H9 (cell line): ENCODE data around the gene POLR2L. TPM values are rescaled to one million over a fixed set of nuclear protein-coding genes. Genes with fewer than 3 reads are reported as not detected.

Source experiments
- DNase-seq: peaks from one replicate; pipeline ENCODE4 v3.0.0-alpha.2; 2017
- H2AFZ ChIP-seq: one replicate; pipeline ENCODE4 v1.6.1; 2013; ENCODE audit warnings: mild to moderate bottlenecking, low read length, control low read depth, moderate library complexity
- H2AK5ac ChIP-seq: 2 replicates; pipeline ENCODE4 v1.6.1; 2013; ENCODE audit warnings: low read length, control low read depth, mixed read lengths; ENCODE audit not compliant: insufficient read length
- H2BK120ac ChIP-seq: one replicate; pipeline ENCODE4 v1.6.1; 2013; ENCODE audit warnings: low read depth, mild to moderate bottlenecking, low read length, control low read depth, inconsistent platforms; ENCODE audit not compliant: poor library complexity, severe bottlenecking
- H2BK12ac ChIP-seq: 2 replicates; pipeline ENCODE4 v1.6.1; 2013; ENCODE audit warnings: low read length, control low read depth, mixed read lengths, low read depth; ENCODE audit not compliant: insufficient read length
- H2BK15ac ChIP-seq: 2 replicates; pipeline ENCODE4 v1.6.1; 2013; ENCODE audit warnings: low read depth, low read length, control low read depth
- H2BK20ac ChIP-seq: one replicate; pipeline ENCODE4 v1.6.1; 2013; ENCODE audit warnings: low read depth, mild to moderate bottlenecking, low read length, control low read depth, inconsistent platforms; ENCODE audit not compliant: poor library complexity, severe bottlenecking
- H2BK5ac ChIP-seq: 2 replicates; pipeline ENCODE4 v1.6.1; 2013; ENCODE audit warnings: low read length, control low read depth, mixed read lengths; ENCODE audit not compliant: insufficient read length
- H3K14ac ChIP-seq: 2 replicates; pipeline ENCODE4 v1.6.1; 2013; ENCODE audit warnings: low read length, control low read depth; ENCODE audit not compliant: insufficient read depth
- H3K18ac ChIP-seq: 2 replicates; pipeline ENCODE4 v1.6.1; 2013; ENCODE audit warnings: low read depth, mild to moderate bottlenecking, mixed read lengths, low read length, control low read depth; ENCODE audit not compliant: insufficient read length
- H3K23ac ChIP-seq: 2 replicates; pipeline ENCODE4 v1.6.1; 2013; ENCODE audit warnings: low read length, control low read depth, mixed read lengths, low read depth; ENCODE audit not compliant: insufficient read length
- H3K23me2 ChIP-seq: 2 replicates; pipeline ENCODE4 v1.6.1; 2013; ENCODE audit warnings: low read depth, mild to moderate bottlenecking, mixed read lengths, low read length, control low read depth; ENCODE audit not compliant: insufficient read length, poor library complexity, severe bottlenecking
- H3K27ac ChIP-seq: 2 replicates; pipeline ENCODE4 v1.5.1; 2013; ENCODE audit warnings: low read length, control low read depth, mixed read lengths, low read depth; ENCODE audit not compliant: insufficient read length
- H3K27me3 ChIP-seq: 2 replicates; pipeline ENCODE4 v1.6.1; 2013; ENCODE audit warnings: low read length, control low read depth, inconsistent platforms; ENCODE audit not compliant: insufficient read depth
- H3K4ac ChIP-seq: 2 replicates; pipeline ENCODE4 v1.6.1; 2013; ENCODE audit warnings: low read depth, mild to moderate bottlenecking, control low read depth, inconsistent platforms, low read length, moderate library complexity
- H3K4me1 ChIP-seq: 2 replicates; pipeline ENCODE4 v1.6.1; 2013; ENCODE audit warnings: low read length, control low read depth, inconsistent platforms; ENCODE audit not compliant: insufficient read depth
- H3K4me2 ChIP-seq: 2 replicates; pipeline ENCODE4 v1.6.1; 2013; ENCODE audit warnings: low read length, control low read depth, mixed read lengths; ENCODE audit not compliant: insufficient read length, insufficient read depth
- H3K56ac ChIP-seq: 2 replicates; pipeline ENCODE4 v1.6.1; 2013; ENCODE audit warnings: low read depth, mild to moderate bottlenecking, mixed read lengths, low read length, control low read depth; ENCODE audit not compliant: insufficient read length
- H3K79me1 ChIP-seq: 2 replicates; pipeline ENCODE4 v1.6.1; 2013; ENCODE audit warnings: low read depth, mild to moderate bottlenecking, moderate library complexity, low read length, control low read depth, inconsistent platforms; ENCODE audit not compliant: insufficient read depth, poor library complexity, severe bottlenecking
- H3K79me2 ChIP-seq: 2 replicates; pipeline ENCODE4 v1.6.1; 2013; ENCODE audit warnings: low read length, control low read depth, inconsistent platforms; ENCODE audit not compliant: insufficient read depth
- H3K9ac ChIP-seq: 2 replicates; pipeline ENCODE4 v1.6.1; 2013; ENCODE audit warnings: low read length, control low read depth, mixed read lengths; ENCODE audit not compliant: insufficient read length; ENCODE audit errors: extremely low read depth
- H3K9me3 ChIP-seq: one replicate; pipeline ENCODE4 v1.6.1; 2013; ENCODE audit warnings: low read depth, low read length, inconsistent platforms; ENCODE audit not compliant: control insufficient read depth
- H3T11ph ChIP-seq: one replicate; pipeline ENCODE4 v1.6.1; 2013; ENCODE audit warnings: mild to moderate bottlenecking, low read length, control low read depth, inconsistent platforms
- H4K20me1 ChIP-seq: one replicate; pipeline ENCODE4 v1.6.1; 2013; ENCODE audit not compliant: control insufficient read depth, insufficient read length, insufficient read depth
- H4K5ac ChIP-seq: 2 replicates; pipeline ENCODE4 v1.6.1; 2013; ENCODE audit warnings: low read depth, mild to moderate bottlenecking, mixed read lengths, low read length, control low read depth; ENCODE audit not compliant: insufficient read length
- H4K8ac ChIP-seq: replicated peaks from 2 replicates; pipeline ENCODE4 v1.6.1; 2013; ENCODE audit warnings: low read length, control low read depth, mixed read lengths, low read depth; ENCODE audit not compliant: insufficient read length
- H4K91ac ChIP-seq: 2 replicates; pipeline ENCODE4 v1.6.1; 2013; ENCODE audit warnings: low read depth, mild to moderate bottlenecking, moderate library complexity, mixed read lengths, low read length, control low read depth; ENCODE audit not compliant: insufficient read length
- H3K27ac Mint-ChIP-seq, 3 experiments: 2 replicates in 2 of 3; 3 replicates in 1 of 3; pipeline ENCODE4 v1.8.0; 2020 to 2021; ENCODE audit warnings: mixed read lengths in 3 of 3, mild to moderate bottlenecking in 1 of 3, moderate library complexity in 1 of 3
- H3K27me3 Mint-ChIP-seq: 2 replicates; pipeline ENCODE4 v1.8.0; 2021; ENCODE audit warnings: low read depth, mild to moderate bottlenecking, moderate library complexity, mixed read lengths
- H3K36me3 Mint-ChIP-seq, 3 experiments: 2 replicates in 2 of 3; 3 replicates in 1 of 3; pipeline ENCODE4 v1.8.0; 2020 to 2021; ENCODE audit warnings: low read depth in 3 of 3, mixed read lengths in 3 of 3; ENCODE audit not compliant: insufficient read depth in 1 of 3
- H3K4me1 Mint-ChIP-seq, 2 experiments: 2 replicates each; pipeline ENCODE4 v1.8.0; 2020; ENCODE audit warnings: mixed read lengths in 2 of 2
- H3K4me3 Mint-ChIP-seq, 2 experiments: 2 replicates in 1 of 2; 3 replicates in 1 of 2; pipeline ENCODE4 v1.8.0; 2020 to 2021; ENCODE audit warnings: mild to moderate bottlenecking in 2 of 2, mixed read lengths in 2 of 2, moderate library complexity in 1 of 2
- H3K9me3 Mint-ChIP-seq, 2 experiments: 2 replicates in 1 of 2; 3 replicates in 1 of 2; pipeline ENCODE4 v1.8.0; 2020; ENCODE audit warnings: mild to moderate bottlenecking in 2 of 2, mixed read lengths in 2 of 2, moderate library complexity in 1 of 2
- CTCF ChIP-seq: fragments of 200-600 bp; sonication (generic); conservative IDR thresholded peaks from 3 replicates; pipeline ENCODE4 v1.8.0; 2021; ENCODE audit warnings: antibody characterized with exemption, mild to moderate bottlenecking
- WGBS: extraction: QIAGEN DNeasy Blood & Tissue Kit; methylation state at CpG from one replicate; pipeline ENCODE4 v1.1.7; 2013; ENCODE audit warnings: missing lambda C conversion rate, low lambda C conversion rate, mixed read lengths; ENCODE audit not compliant: insufficient read length; ENCODE audit errors: extremely low coverage; 5-methylcytosine and 5-hydroxymethylcytosine counted together
- total RNA-seq: library from RNA; stranded (reverse); gene quantifications from 2 replicates; pipeline ENCODE4 v1.2.1, GENCODE V29; 2021

The POLR2L gene
- total RNA-seq, 1 experiment from 2014 or later = 135 TPM

GRCh38 chr11:803770-804598 lies 38.3 kb downstream of the POLR2L start:
- no peak overlapping the region for H4K5ac ChIP-seq
- no CpG with 5 or more reads among the region's 26 CpGs for WGBS
- no peak overlapping the region for H3K18ac ChIP-seq
- H3K9ac ChIP-seq = no peak overlapping the region
- no peak overlapping the region for H3K23ac ChIP-seq
- H3K27ac Mint-ChIP-seq = no peak overlapping the region
- no peaks in the 10 kb centered on the region for H3K9me3 Mint-ChIP-seq
- H3K79me2 ChIP-seq = no peaks in the 10 kb centered on the region
- H3K4me1 Mint-ChIP-seq = peaks cover 11 to 19% of the 10 kb centered on the region in 2 experiments
- no peak for TF ChIP-seq CTCF
- peak overlapping the region; percentile 64 to 79 for H3K4me3 Mint-ChIP-seq
- no peaks in the 10 kb centered on the region for H3K27me3 Mint-ChIP-seq
- peak overlapping the region; percentile 56 for H3K4me2 ChIP-seq
- H3K56ac ChIP-seq = no peak overlapping the region
- no peak overlapping the region for H3T11ph ChIP-seq
- no peaks in the 10 kb centered on the region for H3K27me3 ChIP-seq
- H3K9me3 ChIP-seq = no peaks in the 10 kb centered on the region
- no peaks in the 10 kb centered on the region for H3K4me1 ChIP-seq
- H4K20me1 ChIP-seq = no peaks in the 10 kb centered on the region
- no peak overlapping the region for H4K91ac ChIP-seq
- no peak overlapping the region for H2BK15ac ChIP-seq
- H3K79me1 ChIP-seq = no peaks in the 10 kb centered on the region
- no peak overlapping the region for H3K14ac ChIP-seq
- no peak overlapping the region for H2AK5ac ChIP-seq
- no peak overlapping the region for H2BK5ac ChIP-seq
- no peak overlapping the region for H3K27ac ChIP-seq
- H3K23me2 ChIP-seq = peaks cover 11% of the 10 kb centered on the region
- DNase-seq = no peak
- peaks cover 2 to 8% (median 8%) of the 10 kb centered on the region in 3 experiments; a peak in 5 of 7 replicates for H3K36me3 Mint-ChIP-seq
- no peak overlapping the region for H4K8ac ChIP-seq
- H2BK12ac ChIP-seq = no peak overlapping the region
- no peak overlapping the region for H2BK20ac ChIP-seq
- H3K4ac ChIP-seq = no peak overlapping the region
- no peak overlapping the region for H2BK120ac ChIP-seq
- H2AFZ ChIP-seq = no peak overlapping the region
